Fibroblast of lung (primary cell): Measurements from ENCODE around the gene AANAT. TPM values are rescaled to one million over a fixed set of nuclear protein-coding genes. Genes with fewer than 3 reads are reported as not detected.
"Not testable (repeated sequence)": the region's sequence is repeated elsewhere in the genome, so short reads cannot be mapped to it uniquely, and the experiment has no call there.

ENCODE experiments used
- DNase-seq, 2 donors: peaks; one replicate each; pipeline versions ENCODE4 v3.0.0 to v3.0.0-alpha.2; 2010; ENCODE audit warnings: low read depth in 2 of 2
- H2AFZ ChIP-seq: 2 replicates; pipeline ENCODE4 v1.5.1; 2012; ENCODE audit warnings: low read length, control low read depth, inconsistent platforms
- H3K27ac ChIP-seq: 2 replicates; pipeline ENCODE4 v1.5.1; 2011; ENCODE audit warnings: low read length, control low read depth; ENCODE audit not compliant: insufficient read depth
- H3K27me3 ChIP-seq: 2 replicates; pipeline ENCODE4 v1.5.1; 2011; ENCODE audit warnings: mild to moderate bottlenecking, low read length; ENCODE audit not compliant: control insufficient read depth, insufficient read depth
- H3K36me3 ChIP-seq: 2 replicates; pipeline ENCODE4 v1.5.1; 2011; ENCODE audit warnings: low read length; ENCODE audit not compliant: control insufficient read depth, insufficient read depth
- H3K4me1 ChIP-seq: 2 replicates; pipeline ENCODE4 v1.5.1; 2011; ENCODE audit warnings: low read length; ENCODE audit not compliant: control insufficient read depth, insufficient read depth; ENCODE audit errors: extremely low read depth
- H3K4me2 ChIP-seq: 2 replicates; pipeline ENCODE4 v1.5.1; 2011; ENCODE audit warnings: low read length, control low read depth; ENCODE audit not compliant: insufficient read depth; ENCODE audit errors: extremely low read depth
- H3K4me3 ChIP-seq, 4 experiments: fragments of 200-600 bp in 1 of 4; sonication (generic) in 1 of 4; replicated peaks in 1 of 4; 2 replicates each; pipeline ENCODE4 v1.5.1; 2011 to 2016; ENCODE audit warnings: low read length in 4 of 4, low read depth in 3 of 4, mild to moderate bottlenecking in 3 of 4, control low read depth in 2 of 4, inconsistent platforms in 1 of 4, mixed read lengths in 1 of 4; ENCODE audit not compliant: insufficient read depth in 1 of 4; ENCODE audit errors: control extremely low read depth in 1 of 4
- H3K79me2 ChIP-seq: 2 replicates; pipeline ENCODE4 v1.5.1; 2012; ENCODE audit warnings: mild to moderate bottlenecking, low read length, inconsistent platforms; ENCODE audit not compliant: control insufficient read depth, insufficient read depth
- H3K9ac ChIP-seq: 2 replicates; pipeline ENCODE4 v1.5.1; 2011; ENCODE audit warnings: mild to moderate bottlenecking, low read length, control low read depth; ENCODE audit not compliant: insufficient read depth
- H3K9me3 ChIP-seq: 2 replicates; pipeline ENCODE4 v1.5.1; 2012; ENCODE audit warnings: low read depth, low read length; ENCODE audit not compliant: control insufficient read depth, insufficient read depth
- H4K20me1 ChIP-seq: 2 replicates; pipeline ENCODE4 v1.5.1; 2011; ENCODE audit warnings: low read length; ENCODE audit not compliant: control insufficient read depth, insufficient read depth; ENCODE audit errors: extremely low read depth
- CTCF ChIP-seq, 2 donors: IDR thresholded peaks in 1 of 2; conservative IDR thresholded peaks in 1 of 2; 1 replicate in 1 of 2; 2 replicates in 1 of 2; pipeline ENCODE4 v1.5.1; 2011 to 2012; ENCODE audit warnings: low read length in 2 of 2, control low read depth in 1 of 2, inconsistent platforms in 1 of 2, low read depth in 1 of 2, mild to moderate bottlenecking in 1 of 2
- EZH2 ChIP-seq: IDR thresholded peaks from 2 replicates; pipeline ENCODE4 v1.5.1; 2012; ENCODE audit warnings: low read length, control low read depth, mild to moderate bottlenecking; ENCODE audit errors: missing control alignments
- polyA plus RNA-seq, 2 donors: library from polyadenylated mRNA; depleted of rRNA in 1 of 2; stranded (reverse) in 1 of 2; unstranded in 1 of 2; fragments of >200 nt; gene quantifications; 2 replicates each; pipeline ENCODE4 v1.2.1, GENCODE V29; 2011 to 2012; ENCODE audit warnings: missing spikeins in 1 of 2
- total RNA-seq: library from RNA; depleted of rRNA; stranded (reverse); fragments of >200 nt; gene quantifications from 2 replicates; pipeline ENCODE4 v1.2.1, GENCODE V29; 2014

Gene AANAT
- total and polyA plus RNA-seq, 2 donors (not counting 1 experiment from before 2014, with no cell fraction given) = not detected

- no peak overlapping the region for H3K9ac ChIP-seq
- no peak overlapping the region for H3K27ac ChIP-seq
- no peak overlapping the region for H3K4me2 ChIP-seq
- peaks cover 10% of the 10 kb centered on the region for H3K4me1 ChIP-seq
- no peaks in the 10 kb centered on the region for H3K9me3 ChIP-seq
- H3K27me3 ChIP-seq = peaks cover 2% of the 10 kb centered on the region
- no peaks in the 10 kb centered on the region for H3K36me3 ChIP-seq
- TF ChIP-seq CTCF (conservative IDR thresholded peaks at IDR 0.05 in 1 of 2, IDR thresholded peaks at IDR 0.05 in 1 of 2; ENCODE audit: low read depth in 1 of 2, low read length in 2 of 2) = no peak
- TF ChIP-seq EZH2 = no peak
- no peak overlapping the region for H3K4me3 ChIP-seq
- no peak overlapping the region for H2AFZ ChIP-seq
- no peak for DNase-seq
- H4K20me1 ChIP-seq = no peaks in the 10 kb centered on the region
- no peaks in the 10 kb centered on the region for H3K79me2 ChIP-seq
Observed at GRCh38 chr17:76513306-76513692, 45.9 kb downstream of the AANAT start.

DNA sequence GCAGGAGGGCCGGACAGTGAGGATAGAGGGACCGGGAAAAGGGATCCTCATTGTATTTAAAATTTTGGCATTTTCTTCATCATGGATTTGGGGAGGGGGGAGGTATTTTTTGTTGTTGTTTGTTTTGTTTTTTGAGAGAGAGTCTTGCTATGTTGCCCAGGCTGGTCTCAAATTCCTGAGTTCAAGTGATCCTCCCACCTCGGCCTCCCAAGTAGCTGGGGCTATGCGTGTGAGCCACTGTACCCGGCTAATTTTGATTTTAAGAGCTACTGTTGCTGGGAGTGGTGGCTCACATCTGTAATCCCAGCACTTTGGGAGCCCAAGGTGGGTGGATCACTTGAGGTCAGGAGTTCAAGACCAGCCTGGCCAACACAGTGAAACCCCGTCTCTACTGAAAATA lies 47.0 kb downstream of the AANAT start:
- not testable (repeated sequence) for H3K27ac ChIP-seq

DNA sequence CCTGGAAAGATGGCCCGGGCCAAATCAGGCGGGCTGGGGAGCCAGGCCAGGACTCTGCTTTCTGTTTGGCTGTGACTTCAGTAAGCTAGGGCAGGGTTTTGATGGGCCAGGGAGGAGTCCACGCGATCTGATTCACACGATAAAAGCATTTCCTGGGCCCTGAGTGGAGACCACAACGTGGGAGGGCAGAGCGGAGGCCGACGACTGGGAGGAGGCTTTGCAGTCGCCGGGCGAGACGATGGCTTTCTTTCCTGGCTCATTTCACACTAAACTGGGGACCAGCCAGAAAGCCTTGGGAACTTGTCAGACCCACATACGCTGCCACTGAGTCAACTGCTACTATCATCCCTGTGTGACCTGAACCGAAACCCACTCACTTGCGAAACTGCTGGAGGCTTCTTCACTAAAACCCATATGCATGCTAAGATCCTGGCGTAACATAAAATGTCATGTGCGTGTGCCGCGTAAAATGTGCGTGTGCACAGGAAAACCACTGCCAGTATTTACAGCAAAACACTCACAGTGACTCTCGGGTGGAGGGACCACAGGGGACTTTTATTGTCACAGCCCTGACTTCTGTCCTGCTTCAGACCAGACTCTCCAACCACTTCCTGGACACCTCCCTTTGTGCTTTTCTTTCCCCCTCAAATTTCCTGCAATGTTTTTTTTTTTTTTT lies 48.0 kb downstream of the AANAT start:
- peak overlapping the region; percentile 63 for H3K9ac ChIP-seq
- peaks cover 10% of the 10 kb centered on the region for H3K4me1 ChIP-seq
- H2AFZ ChIP-seq = peak overlapping the region; percentile 60
- no peaks in the 10 kb centered on the region for H3K9me3 ChIP-seq
- TF ChIP-seq EZH2 (no peak), CTCF (conservative IDR thresholded peaks at IDR 0.05 in 1 of 2, IDR thresholded peaks at IDR 0.05 in 1 of 2; ENCODE audit: low read depth in 1 of 2, low read length in 2 of 2) (no peak)
- H3K4me2 ChIP-seq = peak overlapping the region; percentile 61
- H3K27me3 ChIP-seq = peaks cover 2% of the 10 kb centered on the region
- no peaks in the 10 kb centered on the region for H4K20me1 ChIP-seq
- H3K27ac ChIP-seq = peak overlapping the region; percentile 90
- DNase-seq = peak; percentile 96
- no peaks in the 10 kb centered on the region for H3K79me2 ChIP-seq
- peak overlapping the region in 3 of 4 experiments; percentile 3 to 46 (median 41) for H3K4me3 ChIP-seq
- H3K36me3 ChIP-seq = no peaks in the 10 kb centered on the region

More for the DNA sequence above, 47.0 kb downstream of the AANAT start:
- peaks cover 10% of the 10 kb centered on the region for H3K4me1 ChIP-seq
- H3K36me3 ChIP-seq, H3K4me2 ChIP-seq, H4K20me1 ChIP-seq, DNase-seq, H3K4me3 ChIP-seq, H3K9me3 ChIP-seq, H3K79me2 ChIP-seq, H2AFZ ChIP-seq, H3K9ac ChIP-seq, H3K27me3 ChIP-seq: not testable (repeated sequence)
